GM12878 (cell line): ENCODE results near the gene SLC49A4. TPM values are rescaled to one million over a fixed set of nuclear protein-coding genes. Genes with fewer than 3 reads are reported as not detected.
A peak's percentile ranks its signal among the peaks of the same experiment; 100 is the strongest.

Source experiments
- E2F4 ChIP-seq: IDR thresholded peaks from 2 replicates; pipeline ENCODE4 v1.6.1; 2012; ENCODE audit warnings: low read depth, low read length, improper control_type of control experiment
- EGR1 ChIP-seq, 2 experiments: IDR thresholded peaks; 1 replicate in 1 of 2; 2 replicates in 1 of 2; pipeline ENCODE4 v1.6.1; 2011 to 2012; ENCODE audit warnings: low read depth in 2 of 2, low read length in 2 of 2, borderline replicate concordance in 1 of 2, mild to moderate bottlenecking in 1 of 2, moderate library complexity in 1 of 2
- GATAD2B ChIP-seq: fragments of 450-650 bp; conservative IDR thresholded peaks from 2 replicates; pipeline ENCODE4 v1.6.1; 2017; ENCODE audit warnings: low read depth, mild to moderate bottlenecking, moderate library complexity
- MEF2B ChIP-seq: fragments of 450-650 bp; IDR thresholded peaks from 2 replicates; pipeline ENCODE4 v1.6.1; 2018; ENCODE audit warnings: mild to moderate bottlenecking, moderate library complexity; ENCODE audit not compliant: partially characterized antibody, poor library complexity, severe bottlenecking
- NFIC ChIP-seq: IDR thresholded peaks from 2 replicates; pipeline ENCODE4 v1.6.1; 2012; ENCODE audit warnings: low read depth, mild to moderate bottlenecking, inconsistent platforms, low read length, moderate library complexity
- NR2C1 ChIP-seq: fragments of 450-650 bp; IDR thresholded peaks from 2 replicates; pipeline ENCODE4 v1.6.1; 2017; ENCODE audit warnings: antibody characterized with exemption, mild to moderate bottlenecking, moderate library complexity
- POLR2A ChIP-seq: IDR thresholded peaks from 2 replicates; pipeline ENCODE4 v1.6.1; 2011; ENCODE audit warnings: low read depth, mild to moderate bottlenecking, low read length
- RB1 ChIP-seq: fragments of 450-650 bp; formaldehyde crosslinking; IDR thresholded peaks from 2 replicates; pipeline ENCODE4 v1.6.1; 2017; ENCODE audit warnings: mild to moderate bottlenecking, borderline replicate concordance
- RUNX3 ChIP-seq: IDR thresholded peaks from 2 replicates; pipeline ENCODE4 v1.6.1; 2012; ENCODE audit warnings: low read length, inconsistent platforms
- SIX5 ChIP-seq: IDR thresholded peaks from 2 replicates; pipeline ENCODE4 v1.6.1; 2011; ENCODE audit warnings: mild to moderate bottlenecking, low read depth, low read length, moderate library complexity; ENCODE audit not compliant: severe bottlenecking
- SREBF2 ChIP-seq: IDR thresholded peaks from 2 replicates; pipeline ENCODE4 v1.6.1; 2012; ENCODE audit warnings: mild to moderate bottlenecking, low read length
- TCF12 ChIP-seq: IDR thresholded peaks from 2 replicates; pipeline ENCODE4 v1.6.1; 2011; ENCODE audit warnings: low read depth, mild to moderate bottlenecking, low read length
- TCF7 ChIP-seq: IDR thresholded peaks from 2 replicates; pipeline ENCODE4 v1.6.1; 2014; ENCODE audit warnings: antibody characterized with exemption, borderline replicate concordance
- USF1 ChIP-seq: IDR thresholded peaks from 2 replicates; pipeline ENCODE4 v1.6.1; 2011; ENCODE audit warnings: borderline replicate concordance, low read depth, mild to moderate bottlenecking, moderate library complexity, mixed read lengths, low read length; ENCODE audit not compliant: insufficient read depth; ENCODE audit errors: extremely low read length
- ZNF592 ChIP-seq: fragments of 450-650 bp; IDR thresholded peaks from 2 replicates; pipeline ENCODE4 v1.6.1; 2017; ENCODE audit warnings: mild to moderate bottlenecking, moderate library complexity
- polyA plus RNA-seq, 11 experiments: library from polyadenylated mRNA; depleted of rRNA in 4 of 11; unstranded in 6 of 11; stranded (reverse) in 5 of 11; fragments of >200 nt; fragmentation: Nextera tagmentation in 4 of 11; fragmentation: Illumina TruSeq in 1 of 11; extraction: Ambion mirVana in 4 of 11; extraction: Trizol in 1 of 11; gene quantifications; 1 replicate in 1 of 11; 2 replicates in 10 of 11; pipeline versions ENCODE4 v1.2.1 to v1.2.3, GENCODE V29; 2011 to 2016; ENCODE audit warnings: inconsistent platforms in 2 of 11, missing spikeins in 2 of 11, low read depth in 1 of 11
- total RNA-seq, 4 experiments: library from RNA; depleted of rRNA in 3 of 4; stranded (reverse); fragments of >200 nt in 3 of 4; fragmentation: Illumina TruSeq in 1 of 4; extraction: Trizol in 1 of 4; gene quantifications; 2 replicates each; pipeline versions ENCODE4 v1.2.1 to v1.2.3, GENCODE V29; 2013 to 2021
- TF ChIP-seq, protein P1 (sequence below): IDR thresholded peaks from 2 replicates; pipeline ENCODE4 v1.6.1; 2012; ENCODE audit warnings: low read depth, low read length, improper control_type of control experiment
- TF ChIP-seq, protein P2 (sequence below): fragments of 450-650 bp; IDR thresholded peaks from 2 replicates; pipeline ENCODE4 v1.6.1; 2017; ENCODE audit warnings: low read depth, mild to moderate bottlenecking, moderate library complexity

Gene SLC49A4
- total and polyA plus RNA-seq, 10 of the 15 experiments (the other 5 are each of a cell fraction or from before 2014, with no cell fraction given) = 0.48 to 2.2 (median 1.4) TPM

- TF ChIP-seq NFIC = peak; percentile 55; the same call in 1 of the 2 replicates
- TF ChIP-seq NR2C1 = 0 out of 2 replicates have a peak, but pooled peaks have one; percentile 33
- peak; percentile 83 for TF ChIP-seq POLR2A
- TF ChIP-seq TCF12 = 0 out of 2 replicates have a peak, but pooled peaks have one; percentile 7
- TF ChIP-seq MEF2B = peak; percentile 72
- peak; percentile 50 for TF ChIP-seq RUNX3
- TF ChIP-seq, protein P1, sequence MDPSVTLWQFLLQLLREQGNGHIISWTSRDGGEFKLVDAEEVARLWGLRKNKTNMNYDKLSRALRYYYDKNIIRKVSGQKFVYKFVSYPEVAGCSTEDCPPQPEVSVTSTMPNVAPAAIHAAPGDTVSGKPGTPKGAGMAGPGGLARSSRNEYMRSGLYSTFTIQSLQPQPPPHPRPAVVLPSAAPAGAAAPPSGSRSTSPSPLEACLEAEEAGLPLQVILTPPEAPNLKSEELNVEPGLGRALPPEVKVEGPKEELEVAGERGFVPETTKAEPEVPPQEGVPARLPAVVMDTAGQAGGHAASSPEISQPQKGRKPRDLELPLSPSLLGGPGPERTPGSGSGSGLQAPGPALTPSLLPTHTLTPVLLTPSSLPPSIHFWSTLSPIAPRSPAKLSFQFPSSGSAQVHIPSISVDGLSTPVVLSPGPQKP = no peak
- 0 out of 2 replicates have a peak, but pooled peaks have one; percentile 14 for TF ChIP-seq E2F4
- peak; percentile 97 for TF ChIP-seq USF1
- no peak for TF ChIP-seq SIX5
- no peak for TF ChIP-seq TCF7
- TF ChIP-seq GATAD2B = peak; percentile 20; the same call in 1 of the 2 replicates
- no peak for TF ChIP-seq SREBF2
- TF ChIP-seq, protein P2, sequence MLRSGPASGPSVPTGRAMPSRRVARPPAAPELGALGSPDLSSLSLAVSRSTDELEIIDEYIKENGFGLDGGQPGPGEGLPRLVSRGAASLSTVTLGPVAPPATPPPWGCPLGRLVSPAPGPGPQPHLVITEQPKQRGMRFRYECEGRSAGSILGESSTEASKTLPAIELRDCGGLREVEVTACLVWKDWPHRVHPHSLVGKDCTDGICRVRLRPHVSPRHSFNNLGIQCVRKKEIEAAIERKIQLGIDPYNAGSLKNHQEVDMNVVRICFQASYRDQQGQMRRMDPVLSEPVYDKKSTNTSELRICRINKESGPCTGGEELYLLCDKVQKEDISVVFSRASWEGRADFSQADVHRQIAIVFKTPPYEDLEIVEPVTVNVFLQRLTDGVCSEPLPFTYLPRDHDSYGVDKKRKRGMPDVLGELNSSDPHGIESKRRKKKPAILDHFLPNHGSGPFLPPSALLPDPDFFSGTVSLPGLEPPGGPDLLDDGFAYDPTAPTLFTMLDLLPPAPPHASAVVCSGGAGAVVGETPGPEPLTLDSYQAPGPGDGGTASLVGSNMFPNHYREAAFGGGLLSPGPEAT = peak; percentile 50; the same call in 1 of the 2 replicates
- peak in 1 of 2 experiments; percentile 46; a peak in 1 of 3 replicates for TF ChIP-seq EGR1 (IDR thresholded peaks at IDR 0.05; ENCODE audit: borderline replicate concordance in 1 of 2, low read depth in 2 of 2, low read length in 2 of 2)
- TF ChIP-seq RB1 = peak; percentile 90; the same call in 1 of the 2 replicates
- TF ChIP-seq ZNF592 = no peak
Measured at GRCh38 chr3:122793568-122794416, 1.1 kb upstream of the SLC49A4 start, which contains the start of gene HSPBAP1 (continued).
